Neural cell (in vitro differentiated cells): ENCODE measurements around the gene PDE2A. TPM values are rescaled to one million over a fixed set of nuclear protein-coding genes. Genes with fewer than 3 reads are reported as not detected.

ENCODE experiments used
- H2AFZ ChIP-seq: fragments of 200-600, 300-800 bp; sonication (generic), shearing (Covaris generic); 2 replicates; pipeline ENCODE4 v1.6.0; 2014; ENCODE audit warnings: low read depth, mild to moderate bottlenecking, antibody characterized with exemption, low read length, moderate library complexity
- H3F3A ChIP-seq: fragments of 200-600 bp; shearing (Covaris generic); 2 replicates; pipeline ENCODE4 v1.6.1; 2016; ENCODE audit warnings: mild to moderate bottlenecking, moderate library complexity, mixed read lengths, antibody characterized with exemption, low read length; ENCODE audit not compliant: insufficient read depth, poor library complexity, severe bottlenecking
- H3K27ac ChIP-seq: fragments of 200-600, 300-800 bp; sonication (generic), shearing (Covaris generic); 2 replicates; pipeline ENCODE4 v1.5.1; 2014; ENCODE audit warnings: mild to moderate bottlenecking, low read length, moderate library complexity
- H3K27me3 ChIP-seq: fragments of 300-800, 200-600 bp; sonication (generic), shearing (Covaris generic); 2 replicates; pipeline ENCODE4 v1.6.0; 2014; ENCODE audit warnings: mild to moderate bottlenecking, low read depth, low read length, moderate library complexity; ENCODE audit not compliant: insufficient read depth
- H3K36me3 ChIP-seq: fragments of 300-800, 200-600 bp; sonication (generic), shearing (Covaris generic); 2 replicates; pipeline ENCODE4 v1.5.1; 2014; ENCODE audit warnings: mild to moderate bottlenecking, antibody characterized with exemption, low read length, moderate library complexity; ENCODE audit not compliant: insufficient read depth
- H3K4me2 ChIP-seq: fragments of 300-800, 200-600 bp; sonication (generic), shearing (Covaris generic); 2 replicates; pipeline ENCODE4 v1.6.0; 2014; ENCODE audit warnings: mild to moderate bottlenecking, low read length
- H3K4me3 ChIP-seq: fragments of 300-800, 200-600 bp; sonication (generic), shearing (Covaris generic); 2 replicates; pipeline ENCODE4 v1.5.1; 2014; ENCODE audit warnings: mild to moderate bottlenecking, low read length, moderate library complexity
- H3K79me2 ChIP-seq: fragments of 200-600 bp; shearing (Covaris generic); replicated peaks from 2 replicates; pipeline ENCODE4 v1.6.0; 2014; ENCODE audit warnings: mild to moderate bottlenecking, low read length, moderate library complexity; ENCODE audit not compliant: insufficient read depth
- H3K9ac ChIP-seq: fragments of 300-800, 200-600 bp; sonication (generic), shearing (Covaris generic); 2 replicates; pipeline ENCODE4 v1.6.1; 2016; ENCODE audit warnings: mild to moderate bottlenecking, low read length, mixed read lengths
- H3K9me2 ChIP-seq: fragments of 200-600 bp; shearing (Covaris generic); 2 replicates; pipeline ENCODE4 v1.6.1; 2016; ENCODE audit warnings: mild to moderate bottlenecking, low read length, mixed read lengths; ENCODE audit not compliant: insufficient read depth
- H3K9me3 ChIP-seq: fragments of 200-600, 300-800 bp; sonication (generic), shearing (Covaris generic); 2 replicates; pipeline ENCODE4 v1.6.1; 2016; ENCODE audit warnings: mild to moderate bottlenecking, mixed run types, low read length, moderate library complexity, mixed read lengths
- H4K20me1 ChIP-seq: fragments of 200-600 bp; shearing (Covaris generic); 2 replicates; pipeline ENCODE4 v1.6.1; 2016; ENCODE audit warnings: mild to moderate bottlenecking, mixed run types; ENCODE audit not compliant: insufficient read depth
- CTCF ChIP-seq: fragments of 450-650 bp; IDR thresholded peaks from 2 replicates; pipeline ENCODE4 v1.5.1; 2014; ENCODE audit warnings: antibody characterized with exemption, mild to moderate bottlenecking, moderate library complexity; ENCODE audit not compliant: poor library complexity, severe bottlenecking
- EP300 ChIP-seq: fragments of 450-650 bp; conservative IDR thresholded peaks from 2 replicates; pipeline ENCODE4 v1.6.1; 2014; ENCODE audit warnings: antibody characterized with exemption, mild to moderate bottlenecking, moderate library complexity; ENCODE audit not compliant: poor library complexity, severe bottlenecking
- EZH2 ChIP-seq: fragments of 200-600, 300-800 bp; shearing (Covaris generic), sonication (generic); IDR thresholded peaks from 2 replicates; pipeline ENCODE4 v1.6.1; 2014; ENCODE audit warnings: antibody characterized with exemption, low read length, borderline replicate concordance, mild to moderate bottlenecking; ENCODE audit not compliant: insufficient read depth, poor library complexity, severe bottlenecking
- MXI1 ChIP-seq: fragments of 450-650 bp; conservative IDR thresholded peaks from 2 replicates; pipeline ENCODE4 v1.6.1; 2014; ENCODE audit warnings: antibody characterized with exemption, mild to moderate bottlenecking; ENCODE audit not compliant: poor library complexity, severe bottlenecking
- POLR2AphosphoS5 ChIP-seq: IDR thresholded peaks from 2 replicates; pipeline ENCODE4 v1.6.1; 2012
- RAD21 ChIP-seq: fragments of 450-650 bp; conservative IDR thresholded peaks from 2 replicates; pipeline ENCODE4 v1.6.1; 2014; ENCODE audit warnings: antibody characterized with exemption, mild to moderate bottlenecking, moderate library complexity
- SMC3 ChIP-seq: fragments of 450-650 bp; conservative IDR thresholded peaks from 2 replicates; pipeline ENCODE4 v1.6.1; 2014; ENCODE audit warnings: antibody characterized with exemption, mild to moderate bottlenecking, moderate library complexity; ENCODE audit not compliant: poor library complexity
- TAF1 ChIP-seq: IDR thresholded peaks from 2 replicates; pipeline ENCODE4 v1.6.1; 2012; ENCODE audit warnings: low read depth
- polyA plus RNA-seq: library from polyadenylated mRNA; depleted of rRNA; stranded (reverse); fragments of >200 nt; gene quantifications from 2 replicates; pipeline ENCODE4 v1.2.3, GENCODE V29; 2014
- TF ChIP-seq, protein P1 (sequence below): IDR thresholded peaks from 2 replicates; pipeline ENCODE4 v1.6.1; 2012; ENCODE audit warnings: borderline replicate concordance

PDE2A gene
- polyA plus RNA-seq, 1 donor from 2014 or later = 11.6 TPM

- Histone ChIP-seq H4K20me1 (no peaks in the 10 kb centered on the region), H3K9me2 (no peaks in the 10 kb centered on the region), H3K27ac (no peak overlapping the region), H2AFZ (no peak overlapping the region), H3K9ac (no peak overlapping the region), H3K4me3 (no peak overlapping the region), H3K36me3 (no peaks in the 10 kb centered on the region), H3K27me3 (no peaks in the 10 kb centered on the region), H3F3A (no peaks in the 10 kb centered on the region), H3K9me3 (no peaks in the 10 kb centered on the region), H3K79me2 (no peaks in the 10 kb centered on the region), H3K4me2 (no peak overlapping the region)
- TF ChIP-seq RAD21 (no peak), TAF1 (no peak), MXI1 (no peak), SMC3 (no peak), EP300 (no peak), POLR2AphosphoS5 (no peak), CTCF (no peak), EZH2 (no peak)
- TF ChIP-seq, protein P1, sequence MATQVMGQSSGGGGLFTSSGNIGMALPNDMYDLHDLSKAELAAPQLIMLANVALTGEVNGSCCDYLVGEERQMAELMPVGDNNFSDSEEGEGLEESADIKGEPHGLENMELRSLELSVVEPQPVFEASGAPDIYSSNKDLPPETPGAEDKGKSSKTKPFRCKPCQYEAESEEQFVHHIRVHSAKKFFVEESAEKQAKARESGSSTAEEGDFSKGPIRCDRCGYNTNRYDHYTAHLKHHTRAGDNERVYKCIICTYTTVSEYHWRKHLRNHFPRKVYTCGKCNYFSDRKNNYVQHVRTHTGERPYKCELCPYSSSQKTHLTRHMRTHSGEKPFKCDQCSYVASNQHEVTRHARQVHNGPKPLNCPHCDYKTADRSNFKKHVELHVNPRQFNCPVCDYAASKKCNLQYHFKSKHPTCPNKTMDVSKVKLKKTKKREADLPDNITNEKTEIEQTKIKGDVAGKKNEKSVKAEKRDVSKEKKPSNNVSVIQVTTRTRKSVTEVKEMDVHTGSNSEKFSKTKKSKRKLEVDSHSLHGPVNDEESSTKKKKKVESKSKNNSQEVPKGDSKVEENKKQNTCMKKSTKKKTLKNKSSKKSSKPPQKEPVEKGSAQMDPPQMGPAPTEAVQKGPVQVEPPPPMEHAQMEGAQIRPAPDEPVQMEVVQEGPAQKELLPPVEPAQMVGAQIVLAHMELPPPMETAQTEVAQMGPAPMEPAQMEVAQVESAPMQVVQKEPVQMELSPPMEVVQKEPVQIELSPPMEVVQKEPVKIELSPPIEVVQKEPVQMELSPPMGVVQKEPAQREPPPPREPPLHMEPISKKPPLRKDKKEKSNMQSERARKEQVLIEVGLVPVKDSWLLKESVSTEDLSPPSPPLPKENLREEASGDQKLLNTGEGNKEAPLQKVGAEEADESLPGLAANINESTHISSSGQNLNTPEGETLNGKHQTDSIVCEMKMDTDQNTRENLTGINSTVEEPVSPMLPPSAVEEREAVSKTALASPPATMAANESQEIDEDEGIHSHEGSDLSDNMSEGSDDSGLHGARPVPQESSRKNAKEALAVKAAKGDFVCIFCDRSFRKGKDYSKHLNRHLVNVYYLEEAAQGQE = no peak
These were observed 13.1 kb upstream of the PDE2A start for GRCh38 chr11:72687326-72687725.

- TF ChIP-seq CTCF = no peak
- TF ChIP-seq POLR2AphosphoS5 = no peak
- TF ChIP-seq EP300 = no peak
- no peak for TF ChIP-seq EZH2
- no peak for TF ChIP-seq MXI1
- no peak for TF ChIP-seq RAD21
- no peak for TF ChIP-seq SMC3
- TF ChIP-seq, protein P1 = no peak
- TF ChIP-seq TAF1 = no peak
- Histone ChIP-seq H3K9ac (no peak overlapping the region), H4K20me1 (no peaks in the 10 kb centered on the region), H3K4me3 (no peak overlapping the region), H3K4me2 (no peak overlapping the region), H3K36me3 (no peaks in the 10 kb centered on the region), H2AFZ (no peak overlapping the region), H3F3A (no peaks in the 10 kb centered on the region), H3K9me3 (no peaks in the 10 kb centered on the region), H3K27me3 (no peaks in the 10 kb centered on the region), H3K79me2 (no peaks in the 10 kb centered on the region), H3K27ac (no peak overlapping the region), H3K9me2 (no peaks in the 10 kb centered on the region)
These were observed 12.5 kb upstream of the PDE2A start for GRCh38 chr11:72686639-72687220.
